Measurements from ENCODE around the gene PRAMEF14.
"Not testable (repeated sequence)": the region's sequence is repeated elsewhere in the genome, so short reads cannot be mapped to it uniquely, and the experiment has no call there.

PRAMEF14 gene

DNA sequence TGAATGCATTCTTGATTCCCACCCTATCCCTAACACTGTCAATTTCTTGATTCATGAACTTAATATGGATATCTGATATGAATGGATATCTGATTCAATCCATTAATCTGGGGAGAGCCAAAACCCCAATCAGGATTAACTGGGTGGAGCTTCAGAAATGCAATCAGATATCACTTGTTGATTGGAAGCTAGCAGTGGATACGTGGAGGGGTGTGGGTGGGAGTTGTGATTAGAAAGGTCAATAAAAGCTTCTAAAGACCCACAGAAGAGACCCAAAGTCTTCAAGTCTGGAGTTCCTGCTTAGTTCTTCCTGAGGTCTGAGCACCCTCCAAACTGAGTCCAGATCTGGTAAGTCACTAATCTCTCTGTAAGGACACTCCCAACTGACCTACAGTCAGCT, 43.7 kb downstream of the PRAMEF14 start, which contains the start of gene PRAMEF33:
Gene PRAMEF33, plus strand, starts transcription at position 301 of the 400 bp plus-strand sequence. CDS start 2,416 bp downstream, outside the sequence.
- not testable (repeated sequence) for H3K36me3 Mint-ChIP-seq; H3K9me3 Mint-ChIP-seq; ATAC-seq; H3K4me1 Mint-ChIP-seq; DNase-seq (ENCODE audit: low spot score in 2 of 2); H3K27ac Mint-ChIP-seq; H3K4me3 Mint-ChIP-seq

DNA sequence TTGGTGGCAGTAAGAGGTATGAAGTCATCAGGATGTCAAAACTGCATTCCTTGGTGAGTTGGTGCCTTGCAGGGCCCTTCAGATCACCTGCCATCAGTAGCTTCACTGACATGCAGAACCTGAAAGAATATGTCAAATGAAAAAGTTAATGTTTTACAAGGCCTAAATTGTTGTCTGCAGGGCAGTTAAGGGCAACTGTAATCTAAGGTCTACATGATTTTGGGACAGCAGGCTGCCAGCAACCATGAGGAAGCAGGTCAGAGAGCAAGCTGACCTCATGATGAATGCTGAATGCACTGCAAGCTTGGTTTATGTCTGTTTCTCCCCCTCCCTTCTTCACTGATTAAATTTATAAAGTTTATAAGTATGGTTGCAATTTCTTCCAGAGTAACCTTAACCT, 44.7 kb downstream of the PRAMEF14 start:
- not testable (repeated sequence) for DNase-seq (ENCODE audit: low spot score in 2 of 2); H3K4me1 Mint-ChIP-seq; ATAC-seq; H3K4me3 Mint-ChIP-seq; H3K9me3 Mint-ChIP-seq; H3K36me3 Mint-ChIP-seq; H3K27ac Mint-ChIP-seq

DNA sequence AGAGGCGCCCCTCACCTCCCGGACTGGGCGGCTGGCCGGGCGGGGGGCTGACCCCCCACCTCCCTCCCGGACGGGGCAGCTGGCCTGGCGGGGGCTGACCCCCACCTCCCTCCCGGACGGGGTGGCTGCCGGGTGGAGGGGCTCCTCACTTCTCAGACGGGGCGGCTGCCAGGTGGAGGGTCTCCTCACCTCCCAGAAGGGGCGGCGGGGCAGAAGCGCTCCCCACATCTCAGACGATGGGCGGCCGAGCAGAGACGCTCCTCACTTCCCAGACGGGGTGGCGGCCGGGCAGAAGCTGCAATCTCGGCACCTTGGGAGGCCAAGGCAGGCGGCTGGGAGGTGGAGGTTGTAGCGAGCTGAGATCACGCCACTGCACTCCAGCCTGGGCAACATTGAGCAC, 48.2 kb downstream of the PRAMEF14 start:
- H3K4me1 Mint-ChIP-seq; DNase-seq (ENCODE audit: low spot score in 2 of 2); H3K36me3 Mint-ChIP-seq; ATAC-seq; H3K4me3 Mint-ChIP-seq; H3K27ac Mint-ChIP-seq; H3K9me3 Mint-ChIP-seq: not testable (repeated sequence)

GRCh38 chr1:13297216-13297931, 49.6 kb downstream of the PRAMEF14 start:
- H3K27ac Mint-ChIP-seq; DNase-seq (ENCODE audit: low spot score in 2 of 2); H3K4me1 Mint-ChIP-seq; H3K36me3 Mint-ChIP-seq; ATAC-seq; H3K9me3 Mint-ChIP-seq; H3K4me3 Mint-ChIP-seq: not testable (repeated sequence)

All from stimulated activated effector memory CD8-positive, alpha-beta T cell treated with anti-CD3 and anti-CD28 coated beads, Interleukin-12 subunit alpha, Interleukin-12 subunit beta, amount 100 ng/mL, for 72 hours (primary cell).